Transverse colon (tissue), 4 donors: ENCODE measurements around the gene RDH8. TPM values are rescaled to one million over a fixed set of nuclear protein-coding genes. Genes with fewer than 3 reads are reported as not detected.

ENCODE experiments used
- DNase-seq: peaks from one replicate; pipeline ENCODE4 v3.0.0-alpha.2; 2019
- H3K27ac ChIP-seq, 4 donors: fragments of 200-600 bp; sonication (generic); 2 replicates each; pipeline ENCODE4 v1.5.1; 2016 to 2018; ENCODE audit warnings: inconsistent platforms in 4 of 4
- H3K27me3 ChIP-seq: fragments of 200-600 bp; sonication (generic); 2 replicates; pipeline ENCODE4 v1.5.1; 2017; ENCODE audit warnings: inconsistent platforms
- H3K36me3 ChIP-seq, 4 donors: fragments of 200-600 bp; sonication (generic); 2 replicates each; pipeline ENCODE4 v1.5.1; 2017 to 2019; ENCODE audit warnings: inconsistent platforms in 4 of 4
- H3K4me1 ChIP-seq, 4 donors: fragments of 200-600 bp; sonication (generic); 2 replicates each; pipeline ENCODE4 v1.5.1; 2017 to 2020; ENCODE audit warnings: inconsistent platforms in 4 of 4
- H3K4me3 ChIP-seq, 4 donors: fragments of 200-600 bp; sonication (generic); 1 replicate in 1 of 4; 2 replicates in 3 of 4; pipeline versions ENCODE4 v1.5.1 to v1.6.1; 2017 to 2019; ENCODE audit warnings: inconsistent platforms in 4 of 4
- H3K9me3 ChIP-seq, 2 donors: fragments of 200-600 bp; sonication (generic); 2 replicates each; pipeline ENCODE4 v1.5.1; 2017 to 2019; ENCODE audit warnings: inconsistent platforms in 2 of 2
- CTCF ChIP-seq, 5 experiments: fragments of 200-600 bp in 3 of 5; fragments of 450-650 bp in 2 of 5; sonication (generic) in 3 of 5; IDR thresholded peaks; 1 replicate in 2 of 5; 2 replicates in 3 of 5; pipeline ENCODE4 v1.5.1; 2016 to 2017; ENCODE audit warnings: antibody characterized with exemption in 5 of 5, inconsistent platforms in 3 of 5, mild to moderate bottlenecking in 2 of 5, moderate library complexity in 1 of 5
- EP300 ChIP-seq: sonication (generic); formaldehyde crosslinking; IDR thresholded peaks from one replicate; pipeline ENCODE4 v1.6.1; 2017; ENCODE audit warnings: antibody characterized with exemption, low read depth
- POLR2A ChIP-seq: fragments of 450-650 bp; IDR thresholded peaks from one replicate; pipeline ENCODE4 v1.6.1; 2016; ENCODE audit warnings: antibody characterized with exemption, mild to moderate bottlenecking, moderate library complexity
- POLR2AphosphoS5 ChIP-seq, 3 donors: sonication (generic); formaldehyde crosslinking; IDR thresholded peaks; one replicate each; pipeline ENCODE4 v1.6.1; 2016; ENCODE audit warnings: antibody characterized with exemption in 3 of 3
- WGBS, 2 donors: methylation state at CpG; one replicate each; pipeline ENCODE4 v1.1.5; 2018; ENCODE audit warnings: low coverage in 1 of 2; 5-methylcytosine and 5-hydroxymethylcytosine counted together
- in situ Hi-C, 4 donors: fragments of 200-750 bp; cut with MboI; loops; one replicate each; pipeline versions ENCODE4 v1.15.0 to v1.15.1; 2017; ENCODE audit warnings: low sequenced_read_pairs in 3 of 4, low pct_ligation_motif_present in 1 of 4, low pct_unique_long_range_greater_than_20kb in 1 of 4
- intact Hi-C: fragments of 100-400 bp; cut with DNase I; formaldehyde crosslinking; loops from one replicate; pipeline ENCODE4 v1.15.1; 2023; ENCODE audit warnings: low total_unique reads
- small RNA-seq, 4 donors: library from RNA; depleted of rRNA; stranded (forward); fragments of <200 nt; gene quantifications; one replicate each; pipeline ENCODE3, GENCODE V24; 2016
- total RNA-seq, 4 donors: library from RNA; depleted of rRNA; stranded (reverse); fragments of >200 nt; gene quantifications; one replicate each; pipeline ENCODE4 v1.1.0, GENCODE V29; 2016

The RDH8 gene
- total RNA-seq, 4 donors from 2014 or later, result not detected

DNA sequence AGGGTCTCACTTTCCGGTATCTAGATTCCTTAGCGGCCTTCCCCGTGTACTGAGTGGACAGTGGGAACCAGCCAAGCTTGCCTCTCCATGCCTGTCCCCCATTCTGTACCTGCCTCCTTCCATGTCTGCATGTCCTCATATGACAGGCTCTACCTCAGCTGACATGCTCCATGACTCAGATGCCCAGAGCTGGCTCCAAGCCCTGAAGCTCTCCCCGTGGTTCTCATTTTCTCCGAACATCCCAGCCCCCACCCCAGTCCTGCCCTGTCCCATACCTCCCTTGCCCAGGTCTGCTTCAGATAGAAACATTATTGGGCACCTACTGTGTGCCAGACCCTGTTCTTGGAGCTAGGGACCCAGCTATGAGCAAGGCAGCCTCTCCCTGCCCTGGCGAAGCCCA, 55.8 kb downstream of the RDH8 start:
- intact Hi-C loops, result no loop called here
- H3K27me3 ChIP-seq, result peaks cover 3% of the 10 kb centered on the region
- no peak for DNase-seq
- H3K9me3 ChIP-seq, result no peaks in the 10 kb centered on the region
- WGBS, 2 donors, result 67 to 74% methylated on average over 3 to 6 of the region's 6 CpGs
- no peak overlapping the region for H3K27ac ChIP-seq
- no peaks in the 10 kb centered on the region for H3K4me1 ChIP-seq
- no peaks in the 10 kb centered on the region for H3K36me3 ChIP-seq
- TF ChIP-seq POLR2A (no peak), CTCF (IDR thresholded peaks at IDR 0.05) (no peak), EP300 (no peak), POLR2AphosphoS5 (IDR thresholded peaks at IDR 0.05) (no peak)
- in situ Hi-C loops, result no loop called here
- H3K4me3 ChIP-seq, result no peak overlapping the region

- H3K9me3 ChIP-seq, result no peaks in the 10 kb centered on the region
- H3K27ac ChIP-seq, result no peak overlapping the region
- TF ChIP-seq POLR2A, result no peak
- TF ChIP-seq EP300, result no peak
- TF ChIP-seq POLR2AphosphoS5 (IDR thresholded peaks at IDR 0.05), result no peak
- no peak for TF ChIP-seq CTCF (IDR thresholded peaks at IDR 0.05)
- H3K27me3 ChIP-seq, result peaks cover 3% of the 10 kb centered on the region
- no peaks in the 10 kb centered on the region for H3K4me1 ChIP-seq
- WGBS, 2 donors, result 70 to 77% methylated on average over 4 to 21 of the region's 22 CpGs
- H3K4me3 ChIP-seq, result no peak overlapping the region
- intact Hi-C loops, result no loop called here
- DNase-seq, result no peak
- H3K36me3 ChIP-seq, result no peaks in the 10 kb centered on the region
- in situ Hi-C loops, result no loop called here
Measured at GRCh38 chr19:10070730-10071446, 57.6 kb downstream of the RDH8 start.

Small RNA genes within 50 kb of the gene (small RNA-seq; reads per million reads assigned to genes)
- gene MIR5589, result 0 reads per million in 4 donors

Other genes starting within 250 kb of the RDH8 start
- 10 to 100 TPM in 3 of 4 donors, 1 to 10 TPM in 1; 10.0 to 18.1 (median 14.2) TPM for gene ZNF846, start 244.7 kb upstream of the RDH8 start, total RNA-seq
- gene FBXL12, start 194.4 kb upstream of the RDH8 start, total RNA-seq, result 100 to 1,000 TPM in 2 of 4 donors, 10 to 100 TPM in 2; 32.9 to 184 (median 83.1) TPM
- gene UBL5, start 185.6 kb upstream of the RDH8 start, total RNA-seq, result 100 to 1,000 TPM in 3 of 4 donors, 10 to 100 TPM in 1; 61.0 to 563 (median 249) TPM
- gene PIN1, start 178.2 kb upstream of the RDH8 start, total RNA-seq, result 10 to 100 TPM; 22.9 to 82.5 (median 43.7) TPM
- gene OLFM2, start 77.0 kb upstream of the RDH8 start, total RNA-seq, result 1 to 10 TPM in 2 of 4 donors, not detected in 2; 2.0 to 2.7 TPM
- 10 to 100 TPM in 2 of 4 donors, 1 to 10 TPM in 2; 2.5 to 17.7 (median 7.9) TPM for gene COL5A3, start 3.0 kb upstream of the RDH8 start, total RNA-seq
- gene SHFL, start 72.8 kb downstream of the RDH8 start, total RNA-seq, result 10 to 100 TPM; 24.5 to 56.1 (median 39.0) TPM
- gene ANGPTL6, start 89.2 kb downstream of the RDH8 start, total RNA-seq, result 1 to 10 TPM in 1 of 4 donors, under 1 TPM in 2, not detected in 1; 0.32 to 4.5 (median 0.55) TPM
- gene PPAN, start 92.9 kb downstream of the RDH8 start, total RNA-seq, result 10 to 100 TPM; 10.1 to 31.8 (median 21.5) TPM
- 10 to 100 TPM in 1 of 4 donors, 1 to 10 TPM in 2, under 1 TPM in 1; 0.80 to 13.8 (median 6.9) TPM for gene P2RY11, start 98.2 kb downstream of the RDH8 start, total RNA-seq
- gene EIF3G, start 106.4 kb downstream of the RDH8 start, total RNA-seq, result 100 to 1,000 TPM; 169 to 293 (median 198) TPM
- gene DNMT1, start 181.5 kb downstream of the RDH8 start, total RNA-seq, result 100 to 1,000 TPM in 1 of 4 donors, 10 to 100 TPM in 3; 23.3 to 122 (median 42.0) TPM
- gene S1PR2, start 217.8 kb downstream of the RDH8 start, total RNA-seq, result 1 to 10 TPM in 3 of 4 donors, under 1 TPM in 1; 0.80 to 7.1 (median 3.5) TPM
- 10 to 100 TPM; 44.1 to 89.6 (median 62.5) TPM for gene MRPL4, start 238.7 kb downstream of the RDH8 start, total RNA-seq